Liver (tissue), 9 donors: ENCODE results near the gene PHF23. TPM values are rescaled to one million over a fixed set of nuclear protein-coding genes. Genes with fewer than 3 reads are reported as not detected.

Source experiments
- DNase-seq: peaks from one replicate; pipeline ENCODE4 v3.0.0-alpha.2; 2017; ENCODE audit warnings: low spot score
- H3K27ac ChIP-seq, 2 donors: one replicate each; pipeline ENCODE4 v1.7.0; 2013; ENCODE audit warnings: inconsistent platforms in 2 of 2, low read length in 2 of 2, control low read depth in 1 of 2, low read depth in 1 of 2, mild to moderate bottlenecking in 1 of 2
- H3K27me3 ChIP-seq, 4 donors: one replicate each; pipeline versions ENCODE4 v1.6.1 to v1.7.0; 2013; ENCODE audit warnings: low read length in 3 of 4, inconsistent platforms in 1 of 4, mild to moderate bottlenecking in 1 of 4, moderate library complexity in 1 of 4; ENCODE audit not compliant: control insufficient read depth in 4 of 4, insufficient read depth in 4 of 4
- H3K36me3 ChIP-seq, 4 donors: one replicate each; pipeline versions ENCODE4 v1.6.1 to v1.7.0; 2013; ENCODE audit warnings: low read length in 3 of 4, mild to moderate bottlenecking in 3 of 4, low read depth in 1 of 4, moderate library complexity in 1 of 4; ENCODE audit not compliant: control insufficient read depth in 4 of 4, insufficient read depth in 3 of 4
- H3K4me1 ChIP-seq, 4 donors: one replicate each; pipeline versions ENCODE4 v1.6.1 to v1.7.0; 2013; ENCODE audit warnings: low read length in 3 of 4, mild to moderate bottlenecking in 3 of 4, moderate library complexity in 1 of 4; ENCODE audit not compliant: control insufficient read depth in 4 of 4, insufficient read depth in 4 of 4
- H3K4me3 ChIP-seq, 3 donors: one replicate each; pipeline versions ENCODE4 v1.6.1 to v1.7.0; 2013; ENCODE audit warnings: low read length in 3 of 3, control low read depth in 1 of 3, low read depth in 1 of 3, mild to moderate bottlenecking in 1 of 3
- H3K9ac ChIP-seq, 2 donors: one replicate each; pipeline ENCODE4 v1.7.0; 2013; ENCODE audit warnings: low read length in 2 of 2, mild to moderate bottlenecking in 2 of 2, moderate library complexity in 2 of 2, control low read depth in 1 of 2, low read depth in 1 of 2
- H3K9me3 ChIP-seq, 4 donors: one replicate each; pipeline versions ENCODE4 v1.6.1 to v1.7.0; 2013; ENCODE audit warnings: low read length in 3 of 4; ENCODE audit not compliant: control insufficient read depth in 4 of 4
- ATF3 ChIP-seq: IDR thresholded peaks from 2 replicates; pipeline ENCODE4 v1.6.1; 2016; ENCODE audit warnings: antibody characterized with exemption
- CTCF ChIP-seq: fragments of 150-350 bp; IDR thresholded peaks from 2 replicates; pipeline ENCODE4 v1.5.1; 2017; ENCODE audit warnings: improper control_type of control experiment, low read depth, low read length; ENCODE audit not compliant: missing input control
- EGR1 ChIP-seq, 2 donors: IDR thresholded peaks; 2 replicates each; pipeline ENCODE4 v1.6.1; 2016 to 2018; ENCODE audit warnings: antibody characterized with exemption in 2 of 2, low read depth in 2 of 2
- FOXA1 ChIP-seq: IDR thresholded peaks from 2 replicates; pipeline ENCODE4 v1.6.1; 2016; ENCODE audit warnings: antibody characterized with exemption
- FOXA2 ChIP-seq: IDR thresholded peaks from 2 replicates; pipeline ENCODE4 v1.6.1; 2016; ENCODE audit warnings: antibody characterized with exemption
- GABPA ChIP-seq, 2 donors: IDR thresholded peaks in 1 of 2; conservative IDR thresholded peaks in 1 of 2; 2 replicates each; pipeline ENCODE4 v1.6.1; 2016; ENCODE audit warnings: antibody characterized with exemption in 2 of 2, mild to moderate bottlenecking in 1 of 2, moderate library complexity in 1 of 2
- HNF4A ChIP-seq, 2 donors: conservative IDR thresholded peaks; 2 replicates each; pipeline ENCODE4 v1.6.1; 2016; ENCODE audit warnings: antibody characterized with exemption in 2 of 2, mild to moderate bottlenecking in 2 of 2
- HNF4G ChIP-seq: IDR thresholded peaks from 2 replicates; pipeline ENCODE4 v1.6.1; 2016; ENCODE audit warnings: antibody characterized with exemption
- JUND ChIP-seq, 2 donors: IDR thresholded peaks; 2 replicates each; pipeline ENCODE4 v1.6.1; 2016; ENCODE audit warnings: antibody characterized with exemption in 2 of 2
- MAX ChIP-seq: IDR thresholded peaks from 2 replicates; pipeline ENCODE4 v1.6.1; 2016; ENCODE audit warnings: antibody characterized with exemption
- NR2F2 ChIP-seq: IDR thresholded peaks from 2 replicates; pipeline ENCODE4 v1.6.1; 2016; ENCODE audit warnings: antibody characterized with exemption
- RAD21 ChIP-seq, 2 donors: IDR thresholded peaks; 2 replicates each; pipeline ENCODE4 v1.6.1; 2016; ENCODE audit warnings: antibody characterized with exemption in 2 of 2, mild to moderate bottlenecking in 2 of 2
- RXRA ChIP-seq, 2 donors: IDR thresholded peaks; 2 replicates each; pipeline ENCODE4 v1.6.1; 2017 to 2018; ENCODE audit warnings: antibody characterized with exemption in 2 of 2, mild to moderate bottlenecking in 1 of 2
- SP1 ChIP-seq: IDR thresholded peaks from 2 replicates; pipeline ENCODE4 v1.6.1; 2018; ENCODE audit warnings: antibody characterized with exemption, mild to moderate bottlenecking
- TAF1 ChIP-seq: conservative IDR thresholded peaks from 2 replicates; pipeline ENCODE4 v1.6.1; 2016; ENCODE audit warnings: antibody characterized with exemption, mild to moderate bottlenecking
- YY1 ChIP-seq: IDR thresholded peaks from 2 replicates; pipeline ENCODE4 v1.6.1; 2016; ENCODE audit warnings: antibody characterized with exemption, mild to moderate bottlenecking
- WGBS: extraction: QIAGEN DNeasy Blood & Tissue Kit; methylation state at CpG from one replicate; pipeline ENCODE4 v1.1.7; 2013; 5-methylcytosine and 5-hydroxymethylcytosine counted together
- polyA plus RNA-seq, 2 donors: library from polyadenylated mRNA; stranded (reverse) in 1 of 2; unstranded in 1 of 2; fragments of 200-250 nt in 1 of 2; fragments of >200 nt in 1 of 2; fragmentation: Nextera tagmentation in 1 of 2; extraction: Ambion mirVana in 1 of 2; gene quantifications; one replicate each; pipeline versions ENCODE4 v1.2.1 to v1.2.3, GENCODE V29; 2013 to 2015
- total RNA-seq, 2 donors: library from RNA; depleted of rRNA; stranded (reverse); fragments of >200 nt; gene quantifications; one replicate each; pipeline ENCODE4 v1.2.3, GENCODE V29; 2014
- TF ChIP-seq, protein P1 (sequence below): IDR thresholded peaks from 2 replicates; pipeline ENCODE4 v1.6.1; 2016; ENCODE audit warnings: antibody characterized with exemption
- TF ChIP-seq, protein P2 (sequence below): IDR thresholded peaks from 2 replicates; pipeline ENCODE4 v1.6.1; 2016; ENCODE audit warnings: antibody characterized with exemption, mild to moderate bottlenecking
- donor health status: healthy.
- donor health status: healthy.
- donor health status: healthy.
- donor health status: healthy.
- donor health status: healthy.

PHF23 gene
- total and polyA plus RNA-seq, 4 donors: 14.0 to 18.3 (median 15.2) TPM

GRCh38 chr17:7220593-7221277, 18.5 kb downstream of the PHF23 start (continued):
- TF ChIP-seq JUND (IDR thresholded peaks at IDR 0.05) (no peak), SP1 (peak; percentile 66), NR2F2 (no peak), MAX (no peak), RAD21 (IDR thresholded peaks at IDR 0.05) (peak; percentile 59 to 69), TAF1 (no peak), RXRA (IDR thresholded peaks at IDR 0.05) (peak in 1 of 2 donors; percentile 61)

- Histone ChIP-seq H3K9ac (peak within 1 kb of the TSS; percentile 78 to 79), H3K9me3 (no peaks in the 10 kb centered on the region), H3K27me3 (no peaks in the 10 kb centered on the region), H3K4me3 (peak within 1 kb of the TSS; percentile 79 to 82 (median 82)), H3K36me3 (peaks cover 11 to 40% (median 27%) of the 10 kb centered on the region in 4 donors), H3K27ac (peak within 1 kb of the TSS; percentile 99), H3K4me1 (peaks cover 12 to 60% (median 46%) of the 10 kb centered on the region in 4 donors)
- DNase-seq: peak; percentile 84
- under 1% methylated on average over 63 of the region's 63 CpGs for WGBS
- no peak for TF ChIP-seq CTCF
- TF ChIP-seq RAD21 (IDR thresholded peaks at IDR 0.05): peak; percentile 9 to 28
- TF ChIP-seq ATF3: no peak
- peak; percentile 33 for TF ChIP-seq YY1
- TF ChIP-seq SP1: peak; percentile 98
- peak in 1 of 2 donors; percentile 82 for TF ChIP-seq GABPA (IDR thresholded peaks at IDR 0.05 in 1 of 2, conservative IDR thresholded peaks at IDR 0.05 in 1 of 2)
- TF ChIP-seq FOXA2: peak; percentile 39
- TF ChIP-seq MAX: peak; percentile 86
- peak; percentile 84 to 92 for TF ChIP-seq HNF4A (conservative IDR thresholded peaks at IDR 0.05)
- peak; percentile 97 to 98 for TF ChIP-seq RXRA (IDR thresholded peaks at IDR 0.05)
- peak; percentile 92 to 99 for TF ChIP-seq EGR1 (IDR thresholded peaks at IDR 0.05; ENCODE audit: low read depth in 2 of 2)
- peak; percentile 51 for TF ChIP-seq NR2F2
- TF ChIP-seq HNF4G: peak; percentile 48
- TF ChIP-seq TAF1: peak; percentile 54
- TF ChIP-seq, protein P1, sequence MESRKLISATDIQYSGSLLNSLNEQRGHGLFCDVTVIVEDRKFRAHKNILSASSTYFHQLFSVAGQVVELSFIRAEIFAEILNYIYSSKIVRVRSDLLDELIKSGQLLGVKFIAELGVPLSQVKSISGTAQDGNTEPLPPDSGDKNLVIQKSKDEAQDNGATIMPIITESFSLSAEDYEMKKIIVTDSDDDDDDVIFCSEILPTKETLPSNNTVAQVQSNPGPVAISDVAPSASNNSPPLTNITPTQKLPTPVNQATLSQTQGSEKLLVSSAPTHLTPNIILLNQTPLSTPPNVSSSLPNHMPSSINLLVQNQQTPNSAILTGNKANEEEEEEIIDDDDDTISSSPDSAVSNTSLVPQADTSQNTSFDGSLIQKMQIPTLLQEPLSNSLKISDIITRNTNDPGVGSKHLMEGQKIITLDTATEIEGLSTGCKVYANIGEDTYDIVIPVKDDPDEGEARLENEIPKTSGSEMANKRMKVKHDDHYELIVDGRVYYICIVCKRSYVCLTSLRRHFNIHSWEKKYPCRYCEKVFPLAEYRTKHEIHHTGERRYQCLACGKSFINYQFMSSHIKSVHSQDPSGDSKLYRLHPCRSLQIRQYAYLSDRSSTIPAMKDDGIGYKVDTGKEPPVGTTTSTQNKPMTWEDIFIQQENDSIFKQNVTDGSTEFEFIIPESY: peak; percentile 49
- TF ChIP-seq, protein P2, sequence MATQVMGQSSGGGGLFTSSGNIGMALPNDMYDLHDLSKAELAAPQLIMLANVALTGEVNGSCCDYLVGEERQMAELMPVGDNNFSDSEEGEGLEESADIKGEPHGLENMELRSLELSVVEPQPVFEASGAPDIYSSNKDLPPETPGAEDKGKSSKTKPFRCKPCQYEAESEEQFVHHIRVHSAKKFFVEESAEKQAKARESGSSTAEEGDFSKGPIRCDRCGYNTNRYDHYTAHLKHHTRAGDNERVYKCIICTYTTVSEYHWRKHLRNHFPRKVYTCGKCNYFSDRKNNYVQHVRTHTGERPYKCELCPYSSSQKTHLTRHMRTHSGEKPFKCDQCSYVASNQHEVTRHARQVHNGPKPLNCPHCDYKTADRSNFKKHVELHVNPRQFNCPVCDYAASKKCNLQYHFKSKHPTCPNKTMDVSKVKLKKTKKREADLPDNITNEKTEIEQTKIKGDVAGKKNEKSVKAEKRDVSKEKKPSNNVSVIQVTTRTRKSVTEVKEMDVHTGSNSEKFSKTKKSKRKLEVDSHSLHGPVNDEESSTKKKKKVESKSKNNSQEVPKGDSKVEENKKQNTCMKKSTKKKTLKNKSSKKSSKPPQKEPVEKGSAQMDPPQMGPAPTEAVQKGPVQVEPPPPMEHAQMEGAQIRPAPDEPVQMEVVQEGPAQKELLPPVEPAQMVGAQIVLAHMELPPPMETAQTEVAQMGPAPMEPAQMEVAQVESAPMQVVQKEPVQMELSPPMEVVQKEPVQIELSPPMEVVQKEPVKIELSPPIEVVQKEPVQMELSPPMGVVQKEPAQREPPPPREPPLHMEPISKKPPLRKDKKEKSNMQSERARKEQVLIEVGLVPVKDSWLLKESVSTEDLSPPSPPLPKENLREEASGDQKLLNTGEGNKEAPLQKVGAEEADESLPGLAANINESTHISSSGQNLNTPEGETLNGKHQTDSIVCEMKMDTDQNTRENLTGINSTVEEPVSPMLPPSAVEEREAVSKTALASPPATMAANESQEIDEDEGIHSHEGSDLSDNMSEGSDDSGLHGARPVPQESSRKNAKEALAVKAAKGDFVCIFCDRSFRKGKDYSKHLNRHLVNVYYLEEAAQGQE: peak; percentile 5
- peak; percentile 55 for TF ChIP-seq FOXA1
- peak; percentile 82 to 95 for TF ChIP-seq JUND (IDR thresholded peaks at IDR 0.05)
Measured at GRCh38 chr17:7219812-7220592, 19.3 kb downstream of the PHF23 start, which contains the start of the genes ACADVL and DLG4. ACADVL (plus strand) TSS chr17:7219938; CDS start chr17:7219985, 47 bp downstream. DLG4 (minus strand) TSS chr17:7219836.
